NCI-H226 (cell line): ENCODE results near the gene INPP1.
"Not testable (repeated sequence)": the region's sequence is repeated elsewhere in the genome, so short reads cannot be mapped to it uniquely, and the experiment has no call there.

ENCODE experiments used
- DNase-seq: peaks from one replicate; pipeline ENCODE4 v3.0.0-alpha.2; 2015

Gene INPP1, protein sequence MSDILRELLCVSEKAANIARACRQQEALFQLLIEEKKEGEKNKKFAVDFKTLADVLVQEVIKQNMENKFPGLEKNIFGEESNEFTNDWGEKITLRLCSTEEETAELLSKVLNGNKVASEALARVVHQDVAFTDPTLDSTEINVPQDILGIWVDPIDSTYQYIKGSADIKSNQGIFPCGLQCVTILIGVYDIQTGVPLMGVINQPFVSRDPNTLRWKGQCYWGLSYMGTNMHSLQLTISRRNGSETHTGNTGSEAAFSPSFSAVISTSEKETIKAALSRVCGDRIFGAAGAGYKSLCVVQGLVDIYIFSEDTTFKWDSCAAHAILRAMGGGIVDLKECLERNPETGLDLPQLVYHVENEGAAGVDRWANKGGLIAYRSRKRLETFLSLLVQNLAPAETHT

GRCh38 chr2:190343536-190344275 lies at the start of gene INPP1:
INPP1 (plus strand) TSS chr2:190343589; CDS start chr2:190360103, 16,514 bp downstream.
- peak; percentile 52 for DNase-seq

GRCh38 chr2:190297880-190298279 lies 45.5 kb upstream of the INPP1 start:
- DNase-seq: not testable (repeated sequence)

- peak; percentile 7 for DNase-seq
Measured at GRCh38 chr2:190301032-190301431, 42.4 kb upstream of the INPP1 start.

GRCh38 chr2:190302052-190302451 lies 41.3 kb upstream of the INPP1 start:
- DNase-seq: peak; percentile 9

DNA sequence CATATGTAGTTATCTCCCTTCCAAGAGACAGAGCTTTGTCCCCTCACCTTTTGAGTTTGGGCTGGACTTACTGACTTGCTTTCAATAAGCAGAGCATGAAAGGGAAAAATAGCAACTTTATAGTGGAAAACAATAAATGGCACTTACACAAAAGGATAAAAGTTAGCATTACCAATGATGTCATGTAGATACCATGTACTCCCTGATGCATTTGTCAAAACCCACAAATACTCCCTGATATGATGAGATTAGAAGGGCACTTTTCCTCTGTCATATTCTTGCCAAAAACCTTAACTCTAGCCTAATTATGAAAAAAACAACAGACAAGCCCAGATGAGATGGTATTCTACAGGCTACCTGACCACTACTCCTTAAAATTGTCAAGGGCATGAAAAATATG lies 39.7 kb upstream of the INPP1 start:
- DNase-seq: peak; percentile 55

GRCh38 chr2:190304404-190304803 lies 39.0 kb upstream of the INPP1 start:
- no peak for DNase-seq

DNA sequence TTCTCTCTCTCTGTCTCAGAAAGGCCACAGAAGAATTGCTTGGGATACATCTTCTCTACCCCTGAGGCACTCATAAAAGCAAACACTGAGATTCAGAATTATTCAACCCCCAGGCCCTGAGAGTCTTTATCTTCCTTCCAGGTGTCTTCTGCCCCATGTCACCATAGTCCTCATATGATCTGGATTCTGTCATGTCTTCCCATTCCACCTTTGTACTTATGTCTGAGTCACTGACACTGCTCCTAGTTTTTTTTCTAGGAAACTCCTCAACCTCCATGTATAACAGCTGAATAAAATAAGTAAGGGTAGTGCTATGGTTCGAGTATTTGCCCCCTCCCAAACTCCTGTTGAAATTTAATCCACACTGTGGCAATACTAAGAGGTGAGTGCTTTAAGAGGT lies 35.4 kb upstream of the INPP1 start:
- no peak for DNase-seq

GRCh38 chr2:190311893-190312634 lies 31.3 kb upstream of the INPP1 start:
- no peak for DNase-seq

- DNase-seq: not testable (repeated sequence)
Measured at GRCh38 chr2:190312635-190313025, 30.8 kb upstream of the INPP1 start.

DNA sequence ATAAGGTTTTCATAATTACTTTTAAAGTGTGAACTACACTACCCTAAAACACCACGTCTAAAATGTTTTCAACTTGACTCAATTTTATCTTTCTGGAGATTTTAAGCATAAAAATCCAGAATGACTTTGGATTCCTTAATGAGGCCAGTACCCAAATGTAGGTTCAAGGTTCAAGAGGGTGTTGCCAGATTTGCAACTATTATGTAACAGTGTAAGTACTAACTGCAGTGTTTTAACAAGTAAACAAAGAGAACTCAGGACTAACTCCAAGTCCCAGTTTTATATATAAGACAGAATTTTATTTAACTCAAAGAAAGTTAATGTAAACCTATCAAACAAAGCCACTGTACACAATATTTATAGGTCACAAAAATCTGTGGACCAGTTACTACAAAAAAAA lies 29.5 kb upstream of the INPP1 start:
- no peak for DNase-seq

DNA sequence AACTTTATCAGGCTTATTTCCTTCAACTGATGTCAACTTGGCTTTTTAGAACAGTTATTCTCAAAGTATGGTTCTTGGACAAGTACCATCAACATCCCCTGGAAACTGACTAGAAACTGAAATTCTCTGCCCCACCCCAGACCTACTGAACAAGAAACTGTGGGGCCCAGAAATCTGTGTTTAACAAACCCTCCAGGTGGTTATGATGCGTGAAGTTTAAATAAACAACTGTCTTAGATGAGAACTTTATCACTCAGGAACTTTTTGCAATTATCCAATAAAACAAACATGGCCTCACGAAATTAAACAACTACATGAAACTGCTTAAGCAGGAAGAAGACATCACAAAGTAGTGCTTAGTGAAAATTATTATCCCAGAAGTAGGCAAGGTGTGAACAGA lies 28.1 kb upstream of the INPP1 start:
- DNase-seq: no peak

GRCh38 chr2:190318514-190318913 lies 24.9 kb upstream of the INPP1 start:
- no peak for DNase-seq

- no peak for DNase-seq
Measured at GRCh38 chr2:190318931-190319554, 24.3 kb upstream of the INPP1 start.

- peak; percentile 98 for DNase-seq
Measured at GRCh38 chr2:190319555-190320498, 23.6 kb upstream of the INPP1 start, which contains the start of gene HIBCH. HIBCH (minus strand) TSS chr2:190319826; CDS start chr2:190319750, 76 bp downstream.

GRCh38 chr2:190320696-190321095 lies 22.7 kb upstream of the INPP1 start:
- no peak for DNase-seq

- DNase-seq: no peak
Measured at GRCh38 chr2:190323406-190323805, 20.0 kb upstream of the INPP1 start.

- no peak for DNase-seq
Measured at GRCh38 chr2:190325588-190325987, 17.8 kb upstream of the INPP1 start.

DNA sequence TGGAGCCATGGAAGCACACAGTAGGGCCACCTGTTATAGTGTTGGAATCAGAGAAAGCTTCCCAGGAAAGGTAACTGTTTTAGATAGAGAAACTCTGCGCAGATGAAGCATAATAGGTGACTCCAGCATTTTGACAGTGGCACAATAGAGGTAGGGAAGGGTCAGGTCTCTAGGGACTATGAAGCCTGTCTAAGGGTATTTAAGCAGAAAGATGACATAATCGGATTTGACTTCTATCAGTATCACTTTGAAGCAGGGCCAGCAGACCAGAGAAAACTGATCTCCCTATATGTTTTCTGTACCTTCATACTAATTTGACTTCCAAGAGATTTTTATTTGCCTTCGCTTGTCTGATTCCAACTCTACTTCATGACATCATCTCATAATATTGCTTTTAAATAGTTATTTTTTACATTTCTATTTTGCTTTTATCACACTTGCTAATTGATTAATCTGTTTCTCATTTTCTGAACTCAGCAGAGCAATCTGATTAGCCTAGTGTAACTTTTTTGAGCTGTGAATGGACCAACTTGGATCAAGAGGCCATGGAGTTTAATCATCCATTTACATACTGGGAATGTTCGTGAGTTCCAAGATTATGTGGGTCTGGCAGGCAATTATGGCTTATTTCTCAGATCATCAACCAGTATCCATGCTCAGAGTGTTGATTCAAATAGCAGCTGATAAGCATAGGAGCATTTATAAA lies 15.4 kb upstream of the INPP1 start:
- no peak for DNase-seq

DNA sequence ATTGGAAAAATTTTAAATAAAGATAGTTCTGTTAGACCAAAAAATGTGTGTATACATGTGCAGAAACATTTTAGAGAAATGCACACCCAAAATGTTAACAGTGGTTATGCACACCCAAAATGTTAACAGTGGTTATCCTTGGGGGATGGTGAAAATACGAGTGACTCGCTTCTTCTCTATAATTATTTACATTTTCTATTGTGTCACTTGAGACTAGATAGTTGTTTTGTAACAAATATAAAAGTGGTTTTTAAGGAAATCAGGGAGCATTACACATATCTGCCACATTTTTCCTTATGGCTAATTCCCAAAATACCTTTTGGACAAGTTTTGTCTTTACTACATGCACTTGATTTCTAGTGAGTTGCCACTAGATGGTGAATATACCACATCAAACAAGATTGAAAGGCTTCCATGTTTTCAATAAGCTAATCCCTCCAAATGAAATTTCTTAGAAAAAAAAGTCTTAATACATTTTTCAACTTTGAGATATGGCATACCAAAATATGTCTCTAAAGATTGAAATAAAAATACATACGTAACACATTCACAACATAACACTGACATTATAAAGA lies 14.7 kb upstream of the INPP1 start:
- no peak for DNase-seq

DNA sequence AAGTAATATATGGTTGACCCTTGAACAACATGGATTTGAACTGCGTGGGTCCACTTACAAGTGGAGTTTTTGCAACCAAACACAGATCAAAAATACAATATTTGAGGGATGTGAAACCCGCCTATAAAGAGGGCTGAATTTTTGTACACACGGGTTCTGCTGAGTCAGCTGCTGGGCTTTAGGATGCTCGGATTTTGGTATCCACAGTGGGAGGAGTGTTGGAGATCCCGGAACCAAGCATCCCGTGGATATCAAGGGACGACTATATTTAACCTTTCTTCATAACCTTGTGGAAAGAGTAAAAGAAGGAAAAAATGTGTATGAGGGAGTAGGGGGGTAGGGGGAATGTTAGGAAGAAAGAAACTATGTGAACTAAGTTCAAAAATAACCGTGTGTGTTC lies 10.0 kb upstream of the INPP1 start:
- DNase-seq: no peak

- DNase-seq: no peak
Measured at GRCh38 chr2:190333928-190334327, 9.5 kb upstream of the INPP1 start.
